T-helper 17 cell (primary cell): ENCODE results near the gene SPDYC. TPM values are rescaled to one million over a fixed set of nuclear protein-coding genes. Genes with fewer than 3 reads are reported as not detected.

Experiments used
- ATAC-seq: fragments of 150-1000 bp; cut with Tn5 transposase; 2 replicates; pipeline ENCODE4 v1.10.0; 2021; ENCODE audit warnings: mild to moderate bottlenecking, moderate library complexity
- DNase-seq, 3 donors: peaks; one replicate each; pipeline versions ENCODE4 v3.0.0 to v3.0.0-alpha.2; 2020 to 2021
- H3K9me3 ChIP-seq: one replicate; pipeline ENCODE4 v1.7.0; 2013; ENCODE audit warnings: low read length, mild to moderate bottlenecking; ENCODE audit not compliant: control insufficient read depth, poor library complexity, severe bottlenecking
- H3K27ac Mint-ChIP-seq: one replicate; pipeline ENCODE4 v1.8.0; 2022; ENCODE audit warnings: mild to moderate bottlenecking, moderate library complexity, mixed read lengths
- H3K27me3 Mint-ChIP-seq: one replicate; pipeline ENCODE4 v1.8.0; 2022; ENCODE audit warnings: mixed read lengths
- H3K36me3 Mint-ChIP-seq: one replicate; pipeline ENCODE4 v1.8.0; 2022; ENCODE audit warnings: low read depth, mixed read lengths
- H3K4me1 Mint-ChIP-seq: one replicate; pipeline ENCODE4 v1.8.0; 2022; ENCODE audit warnings: mild to moderate bottlenecking, mixed read lengths
- H3K4me3 Mint-ChIP-seq: one replicate; pipeline ENCODE4 v1.8.0; 2022; ENCODE audit warnings: mild to moderate bottlenecking, moderate library complexity, mixed read lengths
- total RNA-seq, 4 donors: library from RNA in 2 of 4; stranded (reverse) in 2 of 4; gene quantifications; one replicate each; pipeline ENCODE4 v1.2.3 and lab custom pipeline; 2022 to 2026

SPDYC gene, protein sequence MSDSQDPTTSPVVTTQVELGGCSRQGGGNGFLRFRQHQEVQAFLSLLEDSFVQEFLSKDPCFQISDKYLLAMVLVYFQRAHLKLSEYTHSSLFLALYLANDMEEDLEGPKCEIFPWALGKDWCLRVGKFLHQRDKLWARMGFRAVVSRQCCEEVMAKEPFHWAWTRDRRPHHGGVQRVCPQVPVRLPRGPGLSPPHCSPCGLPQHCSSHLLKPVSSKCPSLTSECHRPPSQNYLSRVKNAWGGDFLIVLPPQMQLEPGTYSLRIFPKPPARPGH
- total RNA-seq (under 1 TPM in 1 of 2 donors, not detected in 1; 0.68 TPM), total RNA-seq (lab: John Stamatoyannopoulos, UW) (0 to 0.08 reads per million in 2 donors)

DNA sequence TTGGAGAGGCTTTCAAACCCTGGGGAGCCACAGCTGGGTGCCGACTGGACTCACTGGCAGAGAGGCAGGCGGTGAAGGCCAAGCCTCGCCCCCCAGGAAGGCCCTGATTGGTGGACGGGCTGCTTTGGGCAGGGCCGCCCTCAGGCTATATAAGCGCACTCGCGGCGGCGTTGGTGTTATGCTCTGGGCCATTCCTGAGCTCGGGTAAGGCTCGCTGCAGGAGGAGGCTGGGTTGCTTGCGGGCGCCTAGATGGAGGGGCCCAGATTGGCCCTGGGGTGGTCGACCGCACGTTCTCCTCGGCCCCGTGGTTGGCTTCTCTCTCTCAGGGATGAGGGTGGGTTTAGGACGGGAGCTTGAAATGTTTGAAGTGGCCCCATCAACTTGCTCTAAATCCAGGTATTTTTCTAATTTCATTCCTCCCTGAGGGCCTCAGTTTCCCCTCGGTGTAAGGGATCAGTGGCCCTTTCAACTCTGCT, at the start of gene SPDYC:
Gene SPDYC (plus strand): TSS at position 176 of the 477 bp plus-strand sequence. CDS start 1,125 bp downstream, outside the sequence.
- ATAC-seq (no peak), DNase-seq (no peak)
- no peaks in the 10 kb centered on the region for H3K27me3 Mint-ChIP-seq
- H3K4me1 Mint-ChIP-seq, result peaks cover 4% of the 10 kb centered on the region
- no peak within 1 kb of the TSS for H3K4me3 Mint-ChIP-seq
- H3K36me3 Mint-ChIP-seq, result no peaks in the 10 kb centered on the region
- H3K9me3 ChIP-seq, result no peaks in the 10 kb centered on the region
- H3K27ac Mint-ChIP-seq, result no peak within 1 kb of the TSS

DNA sequence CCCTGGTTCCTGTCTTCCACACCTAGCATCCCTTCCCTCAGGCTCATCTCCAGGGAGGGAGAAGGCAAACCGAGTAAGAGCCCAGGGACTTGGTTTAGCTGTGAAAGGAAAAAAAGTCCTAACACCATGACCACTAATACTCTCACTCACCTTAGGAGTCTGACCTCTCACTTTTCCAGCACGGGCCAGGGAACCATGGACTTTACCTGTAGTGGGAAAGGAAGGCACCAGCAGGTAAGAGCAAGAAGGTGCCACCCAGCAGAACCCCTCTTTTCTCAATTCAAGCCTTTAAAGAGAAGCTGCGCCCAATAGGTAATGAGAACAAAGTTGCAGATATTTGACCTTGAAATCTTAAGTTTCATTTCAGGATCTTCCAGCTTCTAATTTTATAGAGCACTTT, 49.2 kb upstream of the SPDYC start:
- DNase-seq (no peak), ATAC-seq (no peak)
- H3K36me3 Mint-ChIP-seq, result peaks cover 12% of the 10 kb centered on the region
- H3K9me3 ChIP-seq, result no peaks in the 10 kb centered on the region
- peak overlapping the region; percentile 99 for H3K27ac Mint-ChIP-seq
- H3K4me1 Mint-ChIP-seq, result peaks cover 31% of the 10 kb centered on the region
- no peaks in the 10 kb centered on the region for H3K27me3 Mint-ChIP-seq
- H3K4me3 Mint-ChIP-seq, result peak overlapping the region; percentile 99

DNA sequence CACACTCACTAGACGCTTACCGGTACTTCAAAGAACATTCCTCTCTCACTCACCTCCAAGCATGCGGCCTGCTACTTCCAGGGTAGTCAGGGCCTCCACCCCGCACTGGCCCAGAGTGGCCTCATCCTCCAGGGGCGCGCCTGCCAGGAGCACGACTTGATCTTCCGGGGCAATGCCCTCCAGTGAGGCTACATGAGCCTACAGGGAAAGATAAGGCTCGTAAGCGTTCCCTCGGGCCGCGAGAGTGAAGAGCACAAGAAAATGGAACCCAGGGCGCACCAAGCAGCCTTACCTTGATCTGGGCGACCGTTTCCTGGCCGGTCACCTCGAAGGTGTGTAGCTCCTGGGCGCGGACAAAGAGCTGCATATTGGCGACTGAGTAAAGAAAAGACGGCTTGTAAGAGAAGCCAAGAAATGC, 48.6 kb upstream of the SPDYC start:
- peaks cover 12% of the 10 kb centered on the region for H3K36me3 Mint-ChIP-seq
- no peaks in the 10 kb centered on the region for H3K27me3 Mint-ChIP-seq

DNA sequence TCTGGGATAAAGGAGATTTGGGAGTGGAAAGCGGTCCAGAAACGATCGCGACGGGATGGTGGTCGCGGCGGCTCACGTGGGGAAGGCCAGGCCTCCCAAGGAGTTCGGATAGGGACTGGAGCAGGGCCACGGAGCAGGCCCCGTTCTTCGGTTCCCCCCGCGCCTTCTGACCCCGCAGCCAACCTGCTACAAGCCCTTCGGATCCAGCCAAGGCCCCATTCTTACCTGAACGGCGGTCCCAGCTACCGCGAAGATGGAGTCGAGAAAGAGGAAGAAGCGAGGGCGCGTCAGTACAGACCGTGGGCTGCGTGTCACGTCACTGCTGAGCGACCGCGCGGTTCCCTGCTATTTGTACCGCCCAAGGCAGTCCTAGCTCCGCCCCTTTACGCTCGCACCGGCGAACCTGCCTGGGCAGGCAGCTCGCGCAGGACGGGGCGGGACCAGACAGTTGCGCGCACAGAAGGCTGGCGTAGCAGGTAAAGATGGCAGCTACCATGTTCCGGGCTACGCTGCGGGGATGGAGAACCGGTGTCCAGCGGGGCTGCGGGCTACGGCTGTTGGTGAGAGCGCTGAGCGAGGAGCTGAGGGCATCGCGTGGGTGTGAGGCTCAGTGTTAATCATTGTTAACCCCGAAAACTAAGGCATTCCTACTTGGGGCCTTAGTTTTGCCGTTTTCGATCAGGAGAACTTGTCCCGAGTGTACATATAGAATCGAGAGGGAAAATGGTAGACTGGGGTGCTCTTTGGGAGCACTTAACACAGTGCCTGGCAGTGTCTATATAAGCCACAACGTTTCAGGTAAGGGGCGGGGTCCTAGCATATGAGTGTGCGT, 48.0 kb upstream of the SPDYC start, which contains the start of the genes FAU and MRPL49:
Gene FAU (minus strand): TSS at position 270 of the 832 bp plus-strand sequence. CDS start 321 bp downstream, outside the sequence.
Gene MRPL49 (plus strand): TSS at position 457 of the 832 bp plus-strand sequence. CDS start 26 bp downstream, at position 483.
- peak within 1 kb of the TSS; percentile 99 for H3K4me3 Mint-ChIP-seq
- no peaks in the 10 kb centered on the region for H3K27me3 Mint-ChIP-seq
- ATAC-seq (peak; percentile 81), DNase-seq (peak; percentile 96 to 97 (median 97))
- peaks cover 27% of the 10 kb centered on the region for H3K4me1 Mint-ChIP-seq
- H3K27ac Mint-ChIP-seq, result peak within 1 kb of the TSS; percentile 99
- H3K36me3 Mint-ChIP-seq, result peaks cover 12% of the 10 kb centered on the region
- H3K9me3 ChIP-seq, result no peaks in the 10 kb centered on the region

More for the DNA sequence above, 48.6 kb upstream of the SPDYC start:
- H3K4me3 Mint-ChIP-seq, result peak overlapping the region; percentile 99
- peak overlapping the region; percentile 99 for H3K27ac Mint-ChIP-seq
- H3K9me3 ChIP-seq, result no peaks in the 10 kb centered on the region
- no peak for DNase-seq
- no peak for ATAC-seq
- peaks cover 31% of the 10 kb centered on the region for H3K4me1 Mint-ChIP-seq

DNA sequence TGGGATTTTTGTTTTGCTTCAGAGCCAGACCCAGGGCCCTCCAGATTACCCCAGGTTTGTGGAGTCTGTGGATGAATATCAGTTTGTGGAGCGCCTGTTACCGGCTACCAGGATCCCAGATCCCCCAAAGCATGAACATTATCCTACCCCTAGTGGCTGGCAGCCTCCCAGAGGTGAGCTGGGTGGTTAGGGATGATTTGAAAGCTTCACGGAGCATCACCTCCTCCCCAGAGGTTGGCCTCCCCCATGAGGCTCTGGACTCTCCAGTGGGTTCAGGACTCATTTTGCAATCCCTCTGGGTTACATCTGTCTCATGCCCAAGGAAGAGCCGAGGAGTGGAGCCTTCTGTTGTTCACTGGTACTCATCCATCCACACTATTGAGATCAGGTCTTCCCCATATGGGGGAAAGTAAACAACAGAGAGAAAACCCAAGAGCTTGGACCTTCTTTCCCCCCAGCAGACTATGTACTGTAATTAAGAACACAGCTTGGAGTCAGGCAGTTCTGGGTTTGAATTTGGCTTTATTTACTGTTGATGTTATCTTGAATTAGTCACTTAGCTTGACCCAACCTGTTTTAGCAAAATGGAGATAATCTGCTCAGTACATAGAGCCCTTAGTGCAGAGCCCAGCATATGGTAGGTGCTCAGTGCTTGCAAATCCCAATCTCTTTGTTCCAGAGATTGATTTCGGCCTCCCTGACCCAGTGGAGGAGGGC, 45.4 kb upstream of the SPDYC start:
- ATAC-seq, result no peak
- H3K9me3 ChIP-seq, result no peaks in the 10 kb centered on the region
- H3K4me1 Mint-ChIP-seq, result peaks cover 17% of the 10 kb centered on the region
- peak overlapping the region; percentile 39 for H3K27ac Mint-ChIP-seq
- no peak for DNase-seq
- no peaks in the 10 kb centered on the region for H3K27me3 Mint-ChIP-seq
- H3K4me3 Mint-ChIP-seq, result peak overlapping the region; percentile 59
- peaks cover 12% of the 10 kb centered on the region for H3K36me3 Mint-ChIP-seq

DNA sequence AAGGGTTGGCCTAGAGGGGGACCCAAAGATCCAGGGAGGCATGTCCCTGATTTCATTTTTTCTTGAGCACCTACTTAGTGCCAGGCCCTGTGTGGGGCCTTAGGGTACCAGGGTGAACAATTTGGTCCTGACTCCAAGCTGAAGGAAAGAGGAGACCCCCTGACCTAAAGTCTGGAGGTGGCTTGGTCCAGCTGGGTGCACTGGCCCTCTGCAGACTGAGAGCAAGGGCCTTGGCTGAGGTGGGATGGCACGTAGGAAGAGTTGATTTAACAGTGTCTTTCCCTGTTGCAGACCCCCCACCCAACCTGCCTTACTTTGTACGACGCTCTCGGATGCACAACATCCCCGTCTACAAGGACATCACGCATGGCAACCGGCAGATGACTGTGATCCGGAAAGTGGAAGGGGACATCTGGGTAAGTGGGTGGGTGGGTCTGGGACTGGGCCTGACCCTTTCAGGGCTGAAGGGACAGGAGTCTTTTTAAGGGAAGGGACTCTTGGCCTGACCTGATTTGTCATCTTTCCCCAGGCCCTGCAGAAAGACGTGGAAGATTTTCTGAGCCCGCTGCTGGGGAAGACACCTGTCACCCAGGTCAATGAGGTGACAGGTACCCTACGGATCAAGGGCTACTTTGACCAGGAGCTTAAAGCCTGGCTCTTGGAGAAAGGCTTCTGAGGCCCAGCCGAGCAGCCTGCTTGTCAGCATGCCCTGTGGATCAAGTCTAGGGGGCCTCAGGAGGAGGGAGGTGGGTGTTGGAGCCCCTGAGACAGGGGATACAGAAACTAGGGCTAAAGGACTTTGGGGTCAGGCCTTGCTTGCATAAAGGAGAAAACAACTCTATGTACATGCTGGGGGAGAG, 44.6 kb upstream of the SPDYC start:
- no peaks in the 10 kb centered on the region for H3K9me3 ChIP-seq
- H3K27me3 Mint-ChIP-seq, result no peaks in the 10 kb centered on the region
- H3K4me1 Mint-ChIP-seq, result peaks cover 17% of the 10 kb centered on the region
- no peak overlapping the region for H3K4me3 Mint-ChIP-seq
- H3K36me3 Mint-ChIP-seq, result peaks cover 12% of the 10 kb centered on the region
- DNase-seq (no peak), ATAC-seq (no peak)
- H3K27ac Mint-ChIP-seq, result no peak overlapping the region

DNA sequence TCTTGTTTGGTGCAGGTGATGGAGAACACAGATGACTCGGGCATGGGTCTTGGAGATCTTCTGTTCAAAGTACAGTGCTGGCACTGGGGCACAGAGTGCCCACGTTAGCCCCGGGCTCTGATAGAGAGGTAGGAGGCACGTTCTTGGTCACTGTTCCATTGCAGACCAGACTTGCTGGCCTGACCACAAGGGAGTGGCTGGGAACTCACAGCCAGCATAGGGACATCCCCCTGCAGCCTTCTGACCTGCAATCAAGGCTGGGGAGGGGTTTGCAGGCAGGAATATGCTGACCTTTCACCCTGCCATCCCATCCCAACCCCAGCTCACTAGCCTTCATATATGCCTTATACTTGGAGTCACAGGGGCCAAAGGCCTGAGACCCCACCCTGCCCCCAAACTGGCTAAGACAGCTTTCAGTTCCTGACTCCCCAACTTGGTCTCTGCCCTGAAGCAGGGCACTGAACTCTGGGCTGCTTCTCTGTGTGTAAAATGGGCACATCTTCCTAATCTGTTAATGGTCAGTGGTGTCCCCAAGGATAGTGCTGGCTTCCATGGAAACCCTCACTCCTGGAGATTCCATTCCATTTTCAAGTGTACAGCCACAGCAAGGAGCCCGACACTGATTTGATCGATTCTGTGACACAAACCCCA, 43.3 kb upstream of the SPDYC start:
- Mint-ChIP-seq H3K36me3 (peaks cover 12% of the 10 kb centered on the region), H3K4me1 (peaks cover 14% of the 10 kb centered on the region), H3K27ac (no peak overlapping the region), H3K27me3 (no peaks in the 10 kb centered on the region), H3K4me3 (no peak overlapping the region)
- no peak for ATAC-seq
- DNase-seq, result no peak
- H3K9me3 ChIP-seq, result no peaks in the 10 kb centered on the region

DNA sequence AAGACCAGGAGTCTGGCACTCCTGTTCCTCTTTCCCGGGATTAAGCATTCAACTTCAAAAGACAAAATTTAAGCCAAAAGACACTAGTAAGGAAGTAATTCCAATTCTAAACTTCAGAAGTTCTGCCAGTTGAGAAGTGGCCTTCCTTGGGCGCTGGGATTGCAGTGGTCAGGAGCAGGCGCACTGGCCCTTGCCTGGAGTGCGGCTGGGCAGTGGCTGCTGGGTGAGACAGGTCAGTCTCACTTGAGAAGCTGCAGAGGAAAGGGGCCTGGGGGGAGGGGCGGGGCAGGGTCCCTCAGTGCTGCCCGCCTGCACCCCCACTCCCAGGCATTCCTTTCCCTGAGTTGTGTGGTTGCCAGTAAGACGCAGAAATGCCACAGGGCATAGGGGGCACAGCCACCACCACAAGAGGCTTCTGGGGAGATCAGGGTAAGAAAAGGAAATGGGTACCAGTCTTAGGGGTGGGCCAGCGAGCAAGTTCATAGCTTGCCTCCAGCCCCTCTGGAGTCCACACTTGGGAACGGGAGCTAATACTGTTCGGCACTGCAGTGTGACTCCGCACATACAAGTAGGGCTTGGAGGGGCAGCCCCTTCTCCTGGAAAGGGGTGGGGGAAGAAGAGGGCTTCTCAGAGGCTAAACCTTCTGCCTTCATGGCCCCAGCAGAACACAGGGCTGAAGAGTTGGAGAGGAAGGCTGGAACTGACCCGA, 42.4 kb upstream of the SPDYC start:
- Mint-ChIP-seq H3K27me3 (no peaks in the 10 kb centered on the region), H3K36me3 (peaks cover 7% of the 10 kb centered on the region), H3K4me1 (peaks cover 9% of the 10 kb centered on the region), H3K4me3 (no peak overlapping the region), H3K27ac (peak overlapping the region; percentile 43)
- no peak for DNase-seq
- no peak for ATAC-seq
- no peaks in the 10 kb centered on the region for H3K9me3 ChIP-seq

DNA sequence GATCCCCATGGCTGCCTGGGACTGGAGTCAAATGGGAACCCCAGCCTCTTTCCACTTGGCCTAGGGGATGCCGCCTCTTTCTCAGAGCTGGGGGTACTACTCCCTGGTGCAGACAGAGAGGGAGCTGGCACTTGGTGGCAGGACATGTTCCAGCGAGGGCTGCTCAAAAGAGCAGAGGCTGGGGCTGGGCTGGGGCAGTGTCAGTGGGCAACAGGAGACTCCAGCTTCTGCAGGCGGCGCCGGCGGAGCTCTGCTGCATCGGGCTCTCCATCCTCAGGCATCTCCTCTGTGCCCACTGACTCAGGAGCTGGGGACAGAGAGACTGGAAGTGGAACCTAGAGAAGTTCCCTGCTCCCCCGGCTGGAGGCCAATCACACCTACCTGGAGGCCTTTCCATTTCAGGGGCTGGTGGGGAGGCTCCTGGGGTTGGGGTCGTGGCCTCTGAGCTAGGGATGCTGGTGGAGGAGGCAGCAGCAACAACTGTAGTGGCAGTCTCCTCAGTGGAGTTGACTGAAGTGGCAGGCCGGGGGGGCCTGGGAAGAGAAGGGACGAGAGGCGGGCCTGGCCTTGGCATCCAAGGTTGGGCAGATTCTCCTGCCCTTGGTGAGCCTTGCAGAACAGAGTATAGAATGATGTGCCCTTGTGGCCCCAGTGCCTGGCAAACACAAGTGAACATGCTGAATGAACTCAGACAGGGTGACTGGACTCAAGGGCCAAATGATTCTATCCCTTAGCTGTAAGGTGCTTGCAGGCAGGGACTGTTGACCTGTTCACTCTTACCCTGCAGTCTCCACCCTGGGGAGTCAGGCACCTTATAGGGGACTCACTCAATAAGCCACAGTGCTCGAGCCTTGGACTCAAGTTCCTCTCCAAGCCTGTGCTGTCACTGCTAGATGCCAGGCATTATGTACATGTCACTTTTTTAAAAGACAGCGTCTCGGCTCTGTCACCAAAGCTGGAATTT, 41.6 kb upstream of the SPDYC start:
- Mint-ChIP-seq H3K36me3 (peaks cover 7% of the 10 kb centered on the region), H3K4me3 (no peak overlapping the region), H3K4me1 (peaks cover 16% of the 10 kb centered on the region), H3K27ac (peak overlapping the region; percentile 43), H3K27me3 (no peaks in the 10 kb centered on the region)
- DNase-seq (no peak), ATAC-seq (no peak)
- no peaks in the 10 kb centered on the region for H3K9me3 ChIP-seq

DNA sequence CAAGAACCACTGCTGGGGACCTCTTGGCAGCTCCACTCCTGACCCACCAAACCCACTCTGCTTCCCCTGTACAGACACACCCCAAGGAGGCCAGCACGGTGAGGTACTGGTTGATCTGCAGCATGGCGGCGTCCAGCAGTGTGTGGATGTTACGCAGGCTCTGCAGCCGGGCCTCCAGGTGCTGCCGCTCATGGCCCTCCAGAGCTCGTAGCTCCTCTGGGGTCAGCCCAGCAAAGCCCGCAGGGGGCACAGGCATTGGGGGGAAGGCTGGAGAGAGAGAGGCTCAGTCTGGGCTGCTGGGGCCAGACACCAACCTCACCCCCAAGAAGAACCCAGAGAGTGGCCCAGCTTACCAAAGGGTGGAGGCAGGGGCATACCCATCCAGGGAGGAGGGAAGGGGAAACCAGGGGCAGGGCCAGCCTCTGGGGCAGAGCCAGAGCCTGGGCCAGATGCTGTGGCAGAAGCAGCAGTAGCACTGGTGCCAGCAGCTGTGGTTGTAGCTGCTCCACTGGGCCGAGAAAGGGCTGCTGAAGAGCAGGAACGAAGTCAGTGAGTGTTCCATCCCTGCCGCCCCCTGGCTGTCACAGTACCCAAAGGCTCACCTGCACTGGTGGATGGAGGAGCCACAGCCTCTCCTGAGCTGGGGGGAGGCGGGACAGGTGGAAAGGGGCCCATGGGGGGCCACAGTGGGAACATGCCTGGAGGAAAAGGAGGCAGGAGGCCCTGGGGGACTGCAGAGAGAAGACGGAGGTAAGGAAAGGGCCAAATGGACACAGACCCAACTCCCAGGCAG, 40.2 kb upstream of the SPDYC start:
- no peak for DNase-seq
- no peaks in the 10 kb centered on the region for H3K27me3 Mint-ChIP-seq
- ATAC-seq, result no peak
- H3K9me3 ChIP-seq, result no peaks in the 10 kb centered on the region
- H3K27ac Mint-ChIP-seq, result no peak overlapping the region
- peaks cover 19% of the 10 kb centered on the region for H3K4me1 Mint-ChIP-seq
- H3K36me3 Mint-ChIP-seq, result peaks cover 5% of the 10 kb centered on the region
- no peak overlapping the region for H3K4me3 Mint-ChIP-seq
